Breast epithelium (tissue), 4 donors: Measurements from ENCODE around the gene RSPH3. TPM values are rescaled to one million over a fixed set of nuclear protein-coding genes. Genes with fewer than 3 reads are reported as not detected.

Source experiments
- DNase-seq, 2 donors: peaks; one replicate each; pipeline ENCODE4 v3.0.0-alpha.2; 2019; ENCODE audit warnings: low spot score in 2 of 2
- H3K27ac ChIP-seq, 2 donors: fragments of 200-600 bp; sonication (generic) in 1 of 2; one replicate each; pipeline ENCODE4 v1.5.1; 2016 to 2019; ENCODE audit warnings: mild to moderate bottlenecking in 1 of 2
- H3K27me3 ChIP-seq, 2 donors: fragments of 200-600 bp; sonication (generic) in 1 of 2; one replicate each; pipeline versions ENCODE4 v1.5.1 to v1.6.0; 2017 to 2019; ENCODE audit warnings: control low read depth in 1 of 2, mild to moderate bottlenecking in 1 of 2
- H3K36me3 ChIP-seq: fragments of 200-600 bp; one replicate; pipeline ENCODE4 v1.5.1; 2019
- H3K4me1 ChIP-seq, 2 donors: fragments of 200-600 bp; sonication (generic); one replicate each; pipeline ENCODE4 v1.5.1; 2016 to 2019; ENCODE audit warnings: control low read depth in 1 of 2
- H3K4me3 ChIP-seq, 3 donors: fragments of 200-600 bp; sonication (generic); 1 replicate in 2 of 3; 2 replicates in 1 of 3; pipeline ENCODE4 v1.5.1; 2016 to 2019; ENCODE audit warnings: mild to moderate bottlenecking in 3 of 3, moderate library complexity in 2 of 3
- H3K9me3 ChIP-seq, 2 donors: fragments of 200-600 bp; sonication (generic) in 1 of 2; one replicate each; pipeline ENCODE4 v1.5.1; 2016 to 2019; ENCODE audit warnings: control low read depth in 1 of 2
- POLR2A ChIP-seq: fragments of 450-650 bp; IDR thresholded peaks from one replicate; pipeline ENCODE4 v1.6.1; 2016; ENCODE audit warnings: antibody characterized with exemption, mild to moderate bottlenecking, moderate library complexity
- POLR2AphosphoS5 ChIP-seq, 3 donors: sonication (generic); formaldehyde crosslinking; IDR thresholded peaks; one replicate each; pipeline ENCODE4 v1.6.1; 2017; ENCODE audit warnings: antibody characterized with exemption in 3 of 3
- intact Hi-C: fragments of 100-400 bp; cut with DNase I; formaldehyde crosslinking; loops from one replicate; pipeline ENCODE4 v1.15.1; 2023; ENCODE audit warnings: low total_unique reads
- total RNA-seq, 3 donors: library from RNA; depleted of rRNA; stranded (reverse); fragments of >200 nt; gene quantifications; one replicate each; pipeline ENCODE4 v1.1.0, GENCODE V29; 2016
- TF ChIP-seq, protein P1 (sequence below), 3 donors: fragments of 450-650 bp; IDR thresholded peaks; one replicate each; pipeline ENCODE4 v1.5.1; 2016 to 2017; ENCODE audit warnings: antibody characterized with exemption in 3 of 3, mild to moderate bottlenecking in 3 of 3, moderate library complexity in 3 of 3

The RSPH3 gene
- total RNA-seq, 3 donors from 2014 or later, result 9.4 to 14.9 (median 9.5) TPM

- H3K36me3 ChIP-seq, result no peaks in the 10 kb centered on the region
- DNase-seq, result no peak
- H3K9me3 ChIP-seq, result no peaks in the 10 kb centered on the region
- no peak overlapping the region for H3K27ac ChIP-seq
- H3K27me3 ChIP-seq, result no peaks in the 10 kb centered on the region
- intact Hi-C loops, result no loop called here
- TF ChIP-seq, protein P1, sequence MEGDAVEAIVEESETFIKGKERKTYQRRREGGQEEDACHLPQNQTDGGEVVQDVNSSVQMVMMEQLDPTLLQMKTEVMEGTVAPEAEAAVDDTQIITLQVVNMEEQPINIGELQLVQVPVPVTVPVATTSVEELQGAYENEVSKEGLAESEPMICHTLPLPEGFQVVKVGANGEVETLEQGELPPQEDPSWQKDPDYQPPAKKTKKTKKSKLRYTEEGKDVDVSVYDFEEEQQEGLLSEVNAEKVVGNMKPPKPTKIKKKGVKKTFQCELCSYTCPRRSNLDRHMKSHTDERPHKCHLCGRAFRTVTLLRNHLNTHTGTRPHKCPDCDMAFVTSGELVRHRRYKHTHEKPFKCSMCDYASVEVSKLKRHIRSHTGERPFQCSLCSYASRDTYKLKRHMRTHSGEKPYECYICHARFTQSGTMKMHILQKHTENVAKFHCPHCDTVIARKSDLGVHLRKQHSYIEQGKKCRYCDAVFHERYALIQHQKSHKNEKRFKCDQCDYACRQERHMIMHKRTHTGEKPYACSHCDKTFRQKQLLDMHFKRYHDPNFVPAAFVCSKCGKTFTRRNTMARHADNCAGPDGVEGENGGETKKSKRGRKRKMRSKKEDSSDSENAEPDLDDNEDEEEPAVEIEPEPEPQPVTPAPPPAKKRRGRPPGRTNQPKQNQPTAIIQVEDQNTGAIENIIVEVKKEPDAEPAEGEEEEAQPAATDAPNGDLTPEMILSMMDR (IDR thresholded peaks at IDR 0.05), result no peak
- TF ChIP-seq POLR2AphosphoS5 (IDR thresholded peaks at IDR 0.05) (no peak), POLR2A (no peak)
- no peaks in the 10 kb centered on the region for H3K4me1 ChIP-seq
- H3K4me3 ChIP-seq, result no peak overlapping the region
Measured at GRCh38 chr6:158933079-158933595, 66.9 kb downstream of the RSPH3 start.

- no peaks in the 10 kb centered on the region for H3K9me3 ChIP-seq
- TF ChIP-seq POLR2AphosphoS5 (IDR thresholded peaks at IDR 0.05), result no peak
- no peak for TF ChIP-seq POLR2A
- TF ChIP-seq, protein P1 (IDR thresholded peaks at IDR 0.05), result no peak
- intact Hi-C loops, result no loop called here
Measured at GRCh38 chr6:158928068-158928467, 71.9 kb downstream of the RSPH3 start.

GRCh38 chr6:158926414-158926813, 73.6 kb downstream of the RSPH3 start:
- no peak overlapping the region for H3K27ac ChIP-seq
- intact Hi-C loops, result no loop called here
- no peak for DNase-seq
- TF ChIP-seq POLR2AphosphoS5 (IDR thresholded peaks at IDR 0.05) (no peak), POLR2A (no peak)
- TF ChIP-seq, protein P1 (IDR thresholded peaks at IDR 0.05), result no peak
- H3K9me3 ChIP-seq, result no peaks in the 10 kb centered on the region
- H3K27me3 ChIP-seq, result no peaks in the 10 kb centered on the region
- H3K36me3 ChIP-seq, result no peaks in the 10 kb centered on the region
- H3K4me3 ChIP-seq, result no peak overlapping the region
- no peaks in the 10 kb centered on the region for H3K4me1 ChIP-seq

More at GRCh38 chr6:158928068-158928467, 71.9 kb downstream of the RSPH3 start:
- Histone ChIP-seq H3K4me3 (no peak overlapping the region), H3K27me3 (no peaks in the 10 kb centered on the region), H3K4me1 (no peaks in the 10 kb centered on the region), H3K27ac (no peak overlapping the region), H3K36me3 (no peaks in the 10 kb centered on the region)
- no peak for DNase-seq

DNA sequence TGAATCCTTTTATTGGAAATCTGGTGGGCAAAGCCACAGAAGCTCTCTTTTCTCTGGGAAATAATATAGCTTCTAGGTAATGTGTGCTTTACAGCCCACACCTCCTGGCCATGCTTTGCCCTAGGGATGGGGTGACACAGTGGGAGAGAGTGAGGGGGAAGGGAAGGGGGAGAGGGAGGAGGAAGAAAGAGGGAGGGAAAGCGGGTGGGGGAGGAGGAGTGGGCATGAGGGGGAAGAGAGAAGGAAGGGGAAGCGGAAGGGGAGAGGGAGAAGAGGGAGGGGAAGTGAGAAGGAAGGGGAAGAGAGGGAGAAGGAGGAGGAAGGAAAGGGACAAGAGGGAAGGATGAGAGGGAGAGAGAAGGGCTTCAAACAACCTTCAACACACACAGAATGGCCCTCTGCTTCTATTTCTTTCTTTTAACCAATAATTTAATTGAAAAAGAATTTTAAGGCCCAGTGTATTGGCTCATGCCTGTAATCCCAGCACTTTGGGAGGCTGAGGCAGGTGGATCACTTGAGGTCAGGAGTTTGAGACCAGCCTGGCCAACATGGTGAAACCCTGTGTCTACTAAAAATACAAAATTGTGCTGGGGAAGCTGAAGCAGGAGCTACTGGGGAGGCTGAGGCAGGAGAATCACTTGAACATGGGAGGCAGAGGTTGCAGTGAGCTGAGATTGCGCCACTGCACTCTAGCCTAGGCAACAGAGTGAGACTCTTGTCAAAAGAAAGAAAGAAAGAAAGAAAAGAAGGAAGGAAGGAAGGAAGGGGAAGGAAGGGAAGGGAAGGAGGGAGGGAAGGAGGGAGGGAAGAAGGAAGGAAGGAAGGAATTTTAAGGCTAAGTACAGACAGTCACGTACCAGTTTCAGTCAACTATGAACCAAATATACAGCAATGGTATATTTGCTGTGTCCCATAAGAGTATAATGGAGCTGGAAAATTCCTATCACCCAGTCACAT, 75.2 kb downstream of the RSPH3 start:
- no peak for DNase-seq
- intact Hi-C loops, result no loop called here
- H3K4me3 ChIP-seq, result no peak overlapping the region
- no peaks in the 10 kb centered on the region for H3K36me3 ChIP-seq
- no peaks in the 10 kb centered on the region for H3K4me1 ChIP-seq
- H3K27ac ChIP-seq, result no peak overlapping the region
- TF ChIP-seq POLR2AphosphoS5 (IDR thresholded peaks at IDR 0.05) (no peak), POLR2A (no peak)
- TF ChIP-seq, protein P1 (IDR thresholded peaks at IDR 0.05), result no peak
- H3K27me3 ChIP-seq, result no peaks in the 10 kb centered on the region
- no peaks in the 10 kb centered on the region for H3K9me3 ChIP-seq
